ENCODE measurements around the gene CLSTN2.

GRCh38 chr3:140153736-140154135 lies 218.8 kb downstream of the CLSTN2 start:
- TF ChIP-seq, protein P1, sequence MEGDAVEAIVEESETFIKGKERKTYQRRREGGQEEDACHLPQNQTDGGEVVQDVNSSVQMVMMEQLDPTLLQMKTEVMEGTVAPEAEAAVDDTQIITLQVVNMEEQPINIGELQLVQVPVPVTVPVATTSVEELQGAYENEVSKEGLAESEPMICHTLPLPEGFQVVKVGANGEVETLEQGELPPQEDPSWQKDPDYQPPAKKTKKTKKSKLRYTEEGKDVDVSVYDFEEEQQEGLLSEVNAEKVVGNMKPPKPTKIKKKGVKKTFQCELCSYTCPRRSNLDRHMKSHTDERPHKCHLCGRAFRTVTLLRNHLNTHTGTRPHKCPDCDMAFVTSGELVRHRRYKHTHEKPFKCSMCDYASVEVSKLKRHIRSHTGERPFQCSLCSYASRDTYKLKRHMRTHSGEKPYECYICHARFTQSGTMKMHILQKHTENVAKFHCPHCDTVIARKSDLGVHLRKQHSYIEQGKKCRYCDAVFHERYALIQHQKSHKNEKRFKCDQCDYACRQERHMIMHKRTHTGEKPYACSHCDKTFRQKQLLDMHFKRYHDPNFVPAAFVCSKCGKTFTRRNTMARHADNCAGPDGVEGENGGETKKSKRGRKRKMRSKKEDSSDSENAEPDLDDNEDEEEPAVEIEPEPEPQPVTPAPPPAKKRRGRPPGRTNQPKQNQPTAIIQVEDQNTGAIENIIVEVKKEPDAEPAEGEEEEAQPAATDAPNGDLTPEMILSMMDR (conservative IDR thresholded peaks at IDR 0.05; ENCODE audit: low read depth, low read length): no peak
- TF ChIP-seq EZH2 (IDR thresholded peaks at IDR 0.05; ENCODE audit: low read length, unreplicated experiment): no peak
- TF ChIP-seq EZH2phosphoT487 (IDR thresholded peaks at IDR 0.05; ENCODE audit: borderline replicate concordance, low read length): no peak

Data from PC-3 (cell line).